IMR-90 (cell line): ENCODE measurements around the gene DCAF11. TPM values are rescaled to one million over a fixed set of nuclear protein-coding genes. Genes with fewer than 3 reads are reported as not detected.

ENCODE experiments used
- ATAC-seq: fragments of 200-7000 bp; cut with Tn5 transposase; 2 replicates; pipeline ENCODE4 v1.9.1; 2020; ENCODE audit warnings: low read depth, mild to moderate bottlenecking, moderate library complexity
- BruUV-seq: library from RNA; stranded (reverse); fragments of 400-500 nt; replicated peaks from 2 replicates; lab custom pipeline; 2021; lab: Mats Ljungman, UMichigan
- CTCF ChIA-PET: fragments of 300-600 bp; formaldehyde crosslinking; extraction: SDS; loops from one replicate; lab custom pipeline; 2021; ENCODE audit warnings: antibody characterized with exemption; lab: Yijun Ruan, JAX
- POLR2A ChIA-PET: fragments of 300-600 bp; sonication (Branson Sonifier 250); formaldehyde crosslinking; loops from one replicate; lab custom pipeline; 2022; ENCODE audit warnings: antibody characterized with exemption; ENCODE audit not compliant: unreplicated experiment; lab: Charles Lee
- DNase-seq: peaks from one replicate; pipeline ENCODE4 v3.0.0; 2013
- H2AFZ ChIP-seq: replicated peaks from 2 replicates; pipeline ENCODE3; 2013; ENCODE audit warnings: low read length, mild to moderate bottlenecking; ENCODE audit not compliant: poor library complexity
- H2AK5ac ChIP-seq: 2 replicates; pipeline ENCODE4 v1.6.1; 2013; ENCODE audit warnings: low read depth, low read length, inconsistent platforms
- H2AK9ac ChIP-seq: replicated peaks from 2 replicates; pipeline ENCODE3; 2013; ENCODE audit warnings: mild to moderate bottlenecking, low read depth, low read length, moderate library complexity; ENCODE audit not compliant: poor library complexity
- H2BK120ac ChIP-seq: 2 replicates; pipeline ENCODE4 v1.6.1; 2013; ENCODE audit warnings: low read depth, low read length, inconsistent platforms
- H2BK15ac ChIP-seq: 3 replicates; pipeline ENCODE4 v1.6.1; 2013; ENCODE audit warnings: low read depth, low read length, inconsistent platforms
- H2BK20ac ChIP-seq: 2 replicates; pipeline ENCODE4 v1.6.1; 2013; ENCODE audit warnings: low read depth, mild to moderate bottlenecking, inconsistent platforms, low read length, moderate library complexity
- H2BK5ac ChIP-seq: 2 replicates; pipeline ENCODE4 v1.6.1; 2013; ENCODE audit warnings: mild to moderate bottlenecking, low read depth, low read length, inconsistent platforms; ENCODE audit not compliant: poor library complexity, severe bottlenecking
- H3K14ac ChIP-seq: replicated peaks from 2 replicates; pipeline ENCODE4 v1.6.1; 2013; ENCODE audit warnings: low read depth, low read length, inconsistent platforms
- H3K18ac ChIP-seq: 2 replicates; pipeline ENCODE4 v1.6.1; 2013; ENCODE audit warnings: low read depth, low read length, control low read depth
- H3K23ac ChIP-seq: 2 replicates; pipeline ENCODE4 v1.6.1; 2013; ENCODE audit warnings: low read depth, low read length, inconsistent platforms
- H3K27ac ChIP-seq: 2 replicates; pipeline ENCODE4 v1.5.1; 2013; ENCODE audit warnings: mild to moderate bottlenecking, control low read depth, low read length; ENCODE audit not compliant: insufficient read depth
- H3K27me3 ChIP-seq: 2 replicates; pipeline ENCODE4 v1.6.1; 2013; ENCODE audit warnings: low read length; ENCODE audit not compliant: control insufficient read depth, insufficient read depth
- H3K36me3 ChIP-seq: 2 replicates; pipeline ENCODE4 v1.6.1; 2013; ENCODE audit warnings: low read length, mixed read lengths; ENCODE audit not compliant: control insufficient read depth, insufficient read depth
- H3K4ac ChIP-seq: 2 replicates; pipeline ENCODE4 v1.6.1; 2013; ENCODE audit warnings: low read depth, low read length, inconsistent platforms
- H3K4me1 ChIP-seq: 2 replicates; pipeline ENCODE4 v1.6.1; 2013; ENCODE audit warnings: low read length, mixed read lengths; ENCODE audit not compliant: control insufficient read depth, insufficient read depth
- H3K4me2 ChIP-seq: 2 replicates; pipeline ENCODE4 v1.6.1; 2013; ENCODE audit warnings: low read depth, mild to moderate bottlenecking, control low read depth, low read length, moderate library complexity
- H3K4me3 ChIP-seq: 2 replicates; pipeline ENCODE4 v1.5.1; 2013; ENCODE audit warnings: low read depth, mild to moderate bottlenecking, control low read depth, low read length, moderate library complexity; ENCODE audit not compliant: insufficient read depth
- H3K56ac ChIP-seq: 2 replicates; pipeline ENCODE4 v1.6.1; 2013; ENCODE audit warnings: low read length, inconsistent platforms; ENCODE audit not compliant: insufficient read depth; ENCODE audit errors: extremely low read depth
- H3K79me1 ChIP-seq, 2 experiments: 2 replicates each; pipeline ENCODE4 v1.6.1; 2013; ENCODE audit warnings: low read length in 2 of 2, inconsistent platforms in 1 of 2, low read depth in 1 of 2
- H3K9ac ChIP-seq: 2 replicates; pipeline ENCODE4 v1.6.1; 2013; ENCODE audit warnings: low read depth, low read length, control low read depth
- H3K9me1 ChIP-seq: 2 replicates; pipeline ENCODE4 v1.6.1; 2013; ENCODE audit warnings: low read length, inconsistent platforms; ENCODE audit not compliant: insufficient read depth
- H3K9me3 ChIP-seq: 2 replicates; pipeline ENCODE4 v1.6.1; 2013; ENCODE audit warnings: low read length; ENCODE audit not compliant: control insufficient read depth, insufficient read depth
- H4K20me1 ChIP-seq: 2 replicates; pipeline ENCODE4 v1.6.1; 2013; ENCODE audit warnings: low read length, inconsistent platforms; ENCODE audit not compliant: insufficient read depth
- H4K5ac ChIP-seq: 2 replicates; pipeline ENCODE4 v1.6.1; 2013; ENCODE audit warnings: mild to moderate bottlenecking, low read depth, low read length, control low read depth
- H4K8ac ChIP-seq, 2 experiments: 2 replicates each; pipeline ENCODE4 v1.6.1; 2013; ENCODE audit warnings: low read depth in 2 of 2, low read length in 2 of 2, control low read depth in 1 of 2, inconsistent platforms in 1 of 2
- H4K91ac ChIP-seq: 2 replicates; pipeline ENCODE4 v1.6.1; 2013; ENCODE audit warnings: low read depth, low read length, inconsistent platforms; ENCODE audit not compliant: insufficient read depth
- BHLHE40 ChIP-seq: fragments of 150-350 bp; IDR thresholded peaks from 2 replicates; pipeline ENCODE4 v1.6.1; 2016; ENCODE audit warnings: mild to moderate bottlenecking, low read depth, low read length
- CEBPB ChIP-seq: IDR thresholded peaks from 2 replicates; pipeline ENCODE4 v1.6.1; 2012; ENCODE audit warnings: low read depth, low read length, improper control_type of control experiment
- CHD1 ChIP-seq: IDR thresholded peaks from 2 replicates; pipeline ENCODE4 v1.6.1; 2012; ENCODE audit warnings: low read depth, low read length, improper control_type of control experiment
- CTCF ChIP-seq: conservative IDR thresholded peaks from 2 replicates; pipeline ENCODE4 v1.5.1; 2012; ENCODE audit warnings: mild to moderate bottlenecking, low read depth, low read length, improper control_type of control experiment
- ELK1 ChIP-seq: fragments of 150-350 bp; IDR thresholded peaks from 2 replicates; pipeline ENCODE4 v1.6.1; 2016; ENCODE audit warnings: low read depth, mild to moderate bottlenecking, low read length, moderate library complexity, borderline replicate concordance
- FOS ChIP-seq: fragments of 150-350 bp; IDR thresholded peaks from 2 replicates; pipeline ENCODE4 v1.6.1; 2016; ENCODE audit warnings: low read depth, low read length
- MAFK ChIP-seq: IDR thresholded peaks from 2 replicates; pipeline ENCODE4 v1.6.1; 2012; ENCODE audit warnings: low read depth, low read length, improper control_type of control experiment
- MAZ ChIP-seq: IDR thresholded peaks from 2 replicates; pipeline ENCODE4 v1.6.1; 2012; ENCODE audit warnings: low read depth, mild to moderate bottlenecking, low read length, improper control_type of control experiment, moderate library complexity, borderline replicate concordance
- MXI1 ChIP-seq: IDR thresholded peaks from 2 replicates; pipeline ENCODE4 v1.6.1; 2012; ENCODE audit warnings: low read depth, mild to moderate bottlenecking, low read length, moderate library complexity, borderline replicate concordance
- NFE2L2 ChIP-seq: fragments of 150-350 bp; IDR thresholded peaks from 2 replicates; pipeline ENCODE4 v1.6.1; 2016; ENCODE audit warnings: low read depth, mild to moderate bottlenecking, low read length
- POLR2A ChIP-seq: IDR thresholded peaks from 2 replicates; pipeline ENCODE4 v1.6.1; 2012; ENCODE audit warnings: mild to moderate bottlenecking, low read depth, low read length
- RAD21 ChIP-seq: IDR thresholded peaks from 2 replicates; pipeline ENCODE4 v1.6.1; 2012; ENCODE audit warnings: low read length, improper control_type of control experiment
- RCOR1 ChIP-seq: IDR thresholded peaks from 2 replicates; pipeline ENCODE4 v1.6.1; 2012; ENCODE audit warnings: mild to moderate bottlenecking, low read length, improper control_type of control experiment; ENCODE audit not compliant: insufficient replicate concordance
- RFX5 ChIP-seq: IDR thresholded peaks from 2 replicates; pipeline ENCODE4 v1.8.0; 2012; ENCODE audit warnings: low read depth, mild to moderate bottlenecking, low read length, moderate library complexity
- SMC3 ChIP-seq: fragments of 150-350 bp; IDR thresholded peaks from 2 replicates; pipeline ENCODE4 v1.6.1; 2016; ENCODE audit warnings: low read depth, mild to moderate bottlenecking, antibody characterized with exemption, low read length, moderate library complexity
- USF2 ChIP-seq: fragments of 150-350 bp; IDR thresholded peaks from 2 replicates; pipeline ENCODE4 v1.6.1; 2017; ENCODE audit warnings: mild to moderate bottlenecking, antibody characterized with exemption, low read length, low read depth
- WGBS, 2 experiments: methylation state at CpG; one replicate each; pipeline versions ENCODE4 v1.1.5 to v1.1.7; 2013; ENCODE audit warnings: missing lambda C conversion rate in 2 of 2; ENCODE audit not compliant: insufficient read length in 1 of 2; ENCODE audit errors: extremely low coverage in 2 of 2; 5-methylcytosine and 5-hydroxymethylcytosine counted together
- dilution Hi-C: fragments of 300-500 bp; cut with HindIII; formaldehyde crosslinking; loops from one replicate; pipeline ENCODE4 v1.14.3; 2018; ENCODE audit warnings: low sequenced_read_pairs; ENCODE audit not compliant: unreplicated experiment
- in situ Hi-C: fragments of 300-500 bp; cut with MboI; formaldehyde crosslinking; loops from 3 replicates; pipeline ENCODE4 v1.14.3; 2019; ENCODE audit warnings: low sequenced_read_pairs, inconsistent platforms, mixed read lengths
- intact Hi-C: fragments of 100-400 bp; cut with micrococcal nuclease; formaldehyde crosslinking; loops from 2 replicates; pipeline ENCODE4 v1.10.0; 2022
- polyA plus RNA-seq, 3 experiments: library from polyadenylated mRNA; depleted of rRNA; stranded (reverse); fragments of >200 nt; gene quantifications; 2 replicates each; pipeline ENCODE4 v1.2.3, GENCODE V29; 2012; ENCODE audit warnings: low replicate concordance in 1 of 3
- total RNA-seq: library from RNA; depleted of rRNA; stranded (reverse); fragments of >200 nt; gene quantifications from 2 replicates; pipeline ENCODE4 v1.2.3, GENCODE V29; 2012

DCAF11 gene
- total and polyA plus RNA-seq, 2 of the 4 experiments (the other 2 are of a cell fraction) = 21.0 to 52.0 TPM

GRCh38 chr14:24110060-24110459 is 4.5 kb upstream of the DCAF11 start:
- Histone ChIP-seq H3K18ac (no peak overlapping the region), H3K27ac (no peak overlapping the region), H2BK5ac (no peak overlapping the region), H3K27me3 (no peaks in the 10 kb centered on the region), H3K4me1 (no peaks in the 10 kb centered on the region), H3K4me2 (no peak overlapping the region), H3K23ac (no peak overlapping the region), H4K91ac (no peak overlapping the region), H2BK20ac (no peak overlapping the region), H4K20me1 (no peaks in the 10 kb centered on the region), H3K9me1 (no peaks in the 10 kb centered on the region), H2AK9ac (no peak overlapping the region), H2AFZ (no peak overlapping the region), H2BK120ac (no peak overlapping the region), H3K56ac (no peak overlapping the region), H4K5ac (no peak overlapping the region), H2BK15ac (no peak overlapping the region), H3K9ac (no peak overlapping the region), H3K4ac (no peak overlapping the region), H2AK5ac (no peak overlapping the region), H3K14ac (no peak overlapping the region), H3K9me3 (no peaks in the 10 kb centered on the region), H3K4me3 (no peak overlapping the region), H3K36me3 (no peaks in the 10 kb centered on the region), H3K79me1 (no peaks in the 10 kb centered on the region), H4K8ac (no peak overlapping the region)
- WGBS, 2 experiments = 80% methylated on average over 1 of the region's 9 CpGs; no CpG with 5 or more reads in 1 of the 2 experiments
- ChIA-PET CTCF (interaction anchor here (0.7 to 3.9 kb wide), 2 partner anchors 52 to 176 kb away, joined by 7 to 41 read pairs; no protein-coding TSS in a partner anchor), POLR2A (no interaction called here)
- DNase-seq (no peak), ATAC-seq (no peak)
- dilution Hi-C loops (no loop called here), in situ Hi-C loops (no loop called here), intact Hi-C loops (no loop called here)
- BruUV-seq = no TSS peak
- no peak for TF ChIP-seq POLR2A
- TF ChIP-seq USF2 = no peak
- TF ChIP-seq BHLHE40 = no peak
- TF ChIP-seq CHD1 = no peak
- TF ChIP-seq MXI1 = no peak
- no peak for TF ChIP-seq NFE2L2
- no peak for TF ChIP-seq MAZ
- TF ChIP-seq RCOR1 = no peak
- no peak for TF ChIP-seq RAD21
- TF ChIP-seq ELK1 = no peak
- TF ChIP-seq CEBPB = no peak
- no peak for TF ChIP-seq FOS
- TF ChIP-seq MAFK = no peak
- no peak for TF ChIP-seq SMC3
- no peak for TF ChIP-seq CTCF
- no peak for TF ChIP-seq RFX5
